ENCODE data around the gene PROB1.
"Not testable (repeated sequence)": the region's sequence is repeated elsewhere in the genome, so short reads cannot be mapped to it uniquely, and the experiment has no call there.

PROB1 gene

DNA sequence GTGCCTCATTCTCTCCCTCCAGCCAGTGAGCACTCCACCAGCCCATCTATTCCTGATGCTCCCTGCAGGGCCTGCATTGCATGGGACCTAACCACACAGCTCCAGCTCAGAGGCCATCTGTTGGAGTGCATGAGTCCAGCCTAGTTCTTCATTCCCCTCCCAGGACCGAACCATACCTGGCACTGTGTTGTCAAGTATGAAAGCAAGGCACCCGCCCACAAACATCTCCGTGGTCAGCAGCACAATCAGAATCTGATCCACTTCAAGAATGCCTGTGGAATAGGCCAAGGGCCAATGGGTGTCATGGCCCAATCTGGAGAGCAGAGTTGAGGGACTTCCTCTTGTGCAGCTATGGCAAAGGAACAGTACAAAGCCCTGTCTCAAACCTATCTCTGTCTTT is 17.7 kb downstream of the PROB1 start:
- DNase-seq (ENCODE audit: low read depth) = no peak

DNA sequence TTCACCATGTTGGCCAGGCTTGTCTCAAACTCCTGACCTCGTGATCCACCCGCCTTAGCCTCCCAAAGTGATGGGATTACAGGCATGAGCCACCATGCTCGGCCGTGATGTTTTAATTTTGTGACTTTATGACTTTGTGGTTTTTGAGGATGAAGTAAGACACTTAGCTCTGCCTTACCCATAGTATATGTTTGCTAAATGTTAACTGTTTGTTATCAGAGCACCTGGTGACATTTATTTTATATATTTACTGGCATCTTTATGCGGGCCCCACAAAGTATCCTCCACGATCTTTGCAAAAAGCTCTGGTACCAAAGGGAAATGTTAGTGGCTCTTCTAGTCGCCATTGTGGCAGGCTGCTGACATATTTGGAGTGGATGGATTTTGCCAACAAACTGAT is 18.5 kb downstream of the PROB1 start:
- DNase-seq (ENCODE audit: low read depth) = no peak

DNA sequence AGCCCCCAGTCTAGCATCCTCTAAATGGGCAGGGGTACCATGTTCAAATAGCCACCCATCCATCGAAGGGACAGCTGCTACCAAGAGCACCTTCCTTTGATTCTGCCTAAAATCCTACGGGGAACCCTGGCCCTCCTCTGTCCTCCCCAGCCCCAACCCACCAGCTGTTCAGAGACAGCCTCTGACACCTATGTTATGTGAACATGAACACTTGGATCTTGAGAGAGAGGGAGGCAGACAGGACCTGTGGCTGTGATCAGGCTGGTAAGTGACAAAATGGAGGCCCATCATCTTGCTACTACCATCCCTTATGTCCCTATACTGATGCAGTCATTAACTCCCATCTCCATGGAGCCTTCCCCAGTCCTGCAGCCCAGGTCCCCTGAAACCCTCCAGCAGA is 20.0 kb downstream of the PROB1 start:
- no peak for DNase-seq (ENCODE audit: low read depth)

DNA sequence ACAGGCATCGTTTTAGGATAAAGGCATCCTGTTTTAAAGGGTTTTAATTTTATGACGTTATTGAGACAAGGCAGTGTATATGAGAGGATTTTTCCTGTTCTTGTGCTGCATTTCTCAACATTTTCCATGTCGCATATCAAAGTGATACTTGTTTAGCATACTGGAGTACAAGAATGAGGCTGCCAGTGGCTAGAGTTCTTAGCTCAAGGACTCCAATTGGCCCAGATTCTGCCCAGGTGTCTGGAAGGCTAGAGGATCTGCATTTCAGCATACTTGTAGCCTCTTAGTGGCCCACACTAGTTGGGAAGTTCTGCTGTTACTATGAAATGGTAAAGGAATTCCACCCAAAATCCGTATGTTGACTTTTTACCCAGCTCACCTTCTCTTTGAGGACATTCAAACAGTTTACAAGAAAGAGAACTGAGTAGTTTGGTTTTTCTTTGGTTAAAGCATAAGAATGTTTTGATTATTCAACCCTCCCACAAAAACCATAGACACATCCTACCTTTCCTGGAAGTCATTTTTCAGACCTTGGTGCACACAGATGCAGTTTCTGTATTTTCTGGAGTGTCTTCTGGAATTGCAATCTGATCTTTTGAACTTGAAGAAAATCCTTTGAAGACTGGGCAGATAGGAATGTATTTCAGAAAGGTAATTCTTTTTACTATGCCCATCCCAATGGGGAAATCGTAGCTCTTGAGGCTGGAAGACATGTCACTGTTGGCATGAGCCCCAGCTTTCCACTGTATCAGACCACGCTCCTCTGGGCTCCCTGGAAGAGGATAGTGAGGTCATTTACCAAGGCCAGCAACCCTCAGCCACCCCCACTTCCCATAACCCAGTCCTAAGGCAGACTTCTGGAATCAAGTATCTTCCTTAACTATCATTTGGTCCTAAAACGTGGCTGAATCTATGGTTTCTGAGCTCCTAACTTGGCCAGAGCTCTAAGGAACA is 23.1 kb downstream of the PROB1 start:
- no peak for DNase-seq (ENCODE audit: low read depth)

DNA sequence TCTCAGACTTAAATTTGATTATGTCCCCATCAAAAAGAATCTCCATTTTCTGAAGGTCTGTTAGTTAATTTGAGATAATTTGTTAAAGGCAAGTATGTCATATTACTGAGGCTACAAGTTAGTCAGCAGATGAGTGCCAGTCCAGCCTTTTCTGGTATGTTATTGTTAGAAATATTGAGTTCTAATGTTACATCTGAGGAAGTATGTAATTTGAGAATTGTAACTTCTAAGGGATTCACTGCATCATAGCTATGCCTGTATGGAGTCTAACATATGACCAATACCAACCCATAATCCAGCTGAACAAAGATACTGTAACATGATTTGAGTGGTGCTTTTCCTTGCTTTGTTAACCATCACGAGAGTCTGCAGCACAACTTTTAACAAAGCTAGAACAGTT is 25.7 kb downstream of the PROB1 start:
- no peak for DNase-seq (ENCODE audit: low read depth)

DNA sequence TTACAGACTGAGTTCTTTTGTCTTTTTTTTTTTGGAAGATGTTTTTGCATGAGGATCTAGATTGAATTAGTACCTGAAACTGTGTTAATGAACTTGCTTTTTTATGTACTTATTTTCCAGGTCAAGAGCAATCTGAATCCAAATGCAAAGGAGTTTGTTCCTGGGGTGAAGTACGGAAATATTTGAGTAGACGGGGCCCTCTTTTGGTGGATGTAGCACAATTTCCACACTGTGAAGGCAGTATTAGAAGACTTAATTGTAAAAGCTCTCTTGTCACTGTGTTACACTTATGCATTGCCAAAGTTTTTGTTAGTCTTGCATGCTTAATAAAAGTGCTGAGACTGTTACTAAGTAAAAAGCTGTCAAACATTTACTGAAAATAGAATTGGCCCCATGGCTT is 26.3 kb downstream of the PROB1 start:
- no peak for DNase-seq (ENCODE audit: low read depth)

DNA sequence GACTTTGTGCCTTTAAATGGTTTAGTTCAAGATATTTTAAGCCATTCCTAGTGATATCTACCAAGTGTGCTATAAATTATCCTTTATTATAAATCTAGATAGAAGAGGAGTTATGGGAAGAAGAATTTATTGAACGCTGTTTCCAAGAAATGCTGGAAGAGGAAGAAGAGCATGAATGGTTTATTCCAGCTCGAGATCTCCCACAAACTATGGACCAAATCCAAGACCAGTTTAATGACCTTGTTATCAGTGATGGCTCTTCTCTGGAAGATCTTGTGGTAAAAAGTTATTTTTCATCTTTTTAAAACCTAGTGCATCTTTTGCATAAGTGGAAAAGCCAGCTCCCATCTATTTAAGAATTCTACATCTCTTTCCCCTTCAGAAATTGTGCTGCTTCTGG is 30.4 kb downstream of the PROB1 start:
- DNase-seq (ENCODE audit: low read depth) = no peak

DNA sequence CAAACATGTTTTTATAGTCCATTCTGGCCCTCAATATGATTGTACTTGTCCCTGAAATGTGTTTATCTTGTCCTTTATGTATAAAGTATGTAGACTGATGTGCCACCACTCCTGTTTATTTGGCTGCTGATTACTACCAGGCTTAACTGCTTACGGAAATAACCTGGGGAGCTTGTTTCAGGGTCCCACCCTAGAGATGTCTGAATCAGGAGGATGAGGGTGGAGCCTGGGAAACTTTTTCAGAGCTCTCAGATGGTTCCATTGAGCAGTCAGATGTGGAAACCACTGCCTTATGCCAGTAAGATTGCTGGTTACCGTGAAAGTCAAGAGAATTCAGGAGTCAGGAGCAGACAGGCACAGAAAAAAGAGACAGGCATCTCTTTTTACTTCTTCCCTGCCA is 31.0 kb downstream of the PROB1 start:
- DNase-seq (ENCODE audit: low read depth) = no peak

DNA sequence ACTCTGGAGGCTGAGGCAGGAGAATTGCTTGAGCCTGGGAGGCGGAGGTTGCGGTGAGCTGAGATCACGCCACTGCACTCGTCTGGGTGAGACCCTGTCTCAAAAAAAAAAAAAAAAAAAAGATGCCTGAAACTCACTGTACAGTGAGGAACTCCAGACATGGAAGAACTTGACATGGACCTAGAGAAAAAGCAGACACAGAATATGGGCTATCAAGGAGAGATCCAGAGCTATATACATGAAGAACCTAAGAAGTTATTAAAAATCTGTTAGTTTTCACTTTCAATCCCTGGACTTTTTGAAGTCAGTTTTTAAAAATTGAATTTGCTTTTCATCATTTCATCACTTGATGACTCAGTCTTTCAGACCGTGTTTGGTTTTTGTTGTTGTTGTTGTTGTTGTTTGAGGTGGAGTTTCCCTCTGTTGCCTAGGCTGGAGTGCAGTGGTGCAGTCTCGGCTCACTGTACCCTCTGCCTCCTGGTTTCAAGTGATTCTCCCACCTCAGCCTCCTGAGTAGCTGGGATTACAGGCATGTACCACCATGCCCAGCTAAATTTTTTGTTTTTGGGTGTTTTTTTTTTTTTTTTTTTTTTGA is 33.0 kb downstream of the PROB1 start:
- DNase-seq (ENCODE audit: low read depth) = no peak

DNA sequence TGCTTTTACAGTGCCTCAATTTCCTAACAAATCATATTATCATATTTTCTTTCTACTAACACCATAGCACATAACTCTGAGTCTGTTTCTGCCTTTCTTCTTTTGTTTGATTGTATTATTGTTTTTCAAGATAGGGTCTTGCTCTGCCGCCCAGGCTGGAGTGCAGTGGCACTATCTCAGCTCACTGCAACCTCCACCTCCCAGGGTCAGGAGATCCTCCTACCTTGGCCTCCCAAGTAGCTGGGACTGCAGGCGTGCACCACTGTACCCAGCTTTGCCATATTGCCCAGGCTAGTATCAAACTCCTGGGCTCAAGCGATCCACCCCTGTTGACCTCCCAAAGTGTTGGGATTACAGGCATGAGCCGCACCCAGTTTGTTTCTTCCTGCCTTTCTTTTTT is 34.5 kb downstream of the PROB1 start:
- DNase-seq (ENCODE audit: low read depth) = no peak

DNA sequence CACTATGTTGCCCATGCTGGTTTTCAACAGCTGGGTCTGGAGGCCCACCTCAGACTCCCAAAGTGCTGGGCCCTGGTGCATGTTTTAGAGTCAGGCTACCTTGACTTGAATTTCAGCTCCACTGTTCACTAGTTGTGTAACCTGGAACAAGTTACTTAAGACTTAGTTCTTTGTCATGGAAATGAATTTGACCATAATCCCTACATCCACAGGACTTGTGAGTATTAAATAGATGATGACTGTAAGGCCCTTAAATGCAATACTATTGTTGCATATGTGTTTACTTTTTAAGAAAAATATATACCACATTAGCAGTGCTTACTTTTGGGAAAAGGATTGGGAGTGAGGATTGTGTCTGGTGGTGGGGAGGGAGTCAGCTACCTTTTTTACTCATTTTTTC is 36.8 kb downstream of the PROB1 start:
- DNase-seq (ENCODE audit: low read depth) = no peak

DNA sequence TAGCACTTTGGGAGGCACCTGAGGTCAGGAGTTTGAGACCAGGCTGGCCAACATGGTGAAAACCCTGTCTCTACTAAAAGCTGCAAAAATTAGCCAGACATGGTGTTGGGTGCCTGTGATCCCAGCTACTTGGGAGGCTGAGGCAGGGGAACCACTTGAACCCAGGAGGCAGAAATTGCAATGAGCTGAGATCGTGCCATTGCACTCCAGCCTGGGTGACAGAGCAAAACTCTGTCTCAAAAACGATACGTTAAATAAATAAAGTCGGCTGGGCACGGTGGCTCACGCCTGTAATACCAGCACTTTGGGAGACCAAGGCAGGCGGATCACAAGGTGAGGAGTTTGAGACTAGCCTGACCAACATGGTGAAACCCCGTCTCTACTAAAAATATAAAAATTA is 39.0 kb downstream of the PROB1 start:
- DNase-seq (ENCODE audit: low read depth) = not testable (repeated sequence)

DNA sequence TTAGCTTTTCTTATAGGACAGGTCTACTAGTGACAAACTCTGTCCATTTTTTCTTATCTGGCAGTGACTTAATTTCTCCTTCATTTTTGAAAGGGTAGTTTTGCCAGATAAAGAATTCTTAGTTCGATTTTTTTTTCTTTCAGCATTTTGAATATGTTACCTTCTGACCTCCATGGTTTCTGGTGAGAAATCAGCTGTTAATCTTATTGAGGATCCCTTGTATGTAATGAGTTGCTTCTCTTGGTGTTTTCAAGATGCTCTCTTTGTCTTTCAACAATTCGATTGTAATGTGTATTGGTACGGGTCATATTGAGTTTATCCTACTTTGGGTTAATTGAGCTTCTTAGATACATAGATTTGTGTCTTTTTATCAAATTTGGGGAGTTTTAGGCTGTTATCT is 40.7 kb downstream of the PROB1 start:
- DNase-seq (ENCODE audit: low read depth) = no peak

DNA sequence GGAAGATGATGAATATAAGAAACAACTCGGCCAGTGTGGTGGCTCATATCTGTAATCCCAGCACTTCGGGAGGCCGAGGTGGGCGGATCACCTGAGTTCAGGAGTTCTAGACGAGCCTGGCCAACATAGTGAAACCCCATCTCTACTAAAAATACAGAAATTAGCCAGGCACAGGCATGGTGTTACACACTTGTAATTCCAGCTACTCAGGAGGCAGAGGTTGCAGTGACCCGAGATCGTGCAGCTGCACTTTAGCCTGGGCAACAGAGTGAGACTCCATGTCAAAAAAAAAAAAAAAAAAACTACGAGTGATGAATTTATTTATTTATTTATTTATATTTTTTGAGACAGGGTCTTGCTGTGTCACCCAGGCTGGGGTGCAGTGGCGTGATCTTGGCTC is 47.0 kb downstream of the PROB1 start:
- DNase-seq (ENCODE audit: low read depth) = not testable (repeated sequence)

DNA sequence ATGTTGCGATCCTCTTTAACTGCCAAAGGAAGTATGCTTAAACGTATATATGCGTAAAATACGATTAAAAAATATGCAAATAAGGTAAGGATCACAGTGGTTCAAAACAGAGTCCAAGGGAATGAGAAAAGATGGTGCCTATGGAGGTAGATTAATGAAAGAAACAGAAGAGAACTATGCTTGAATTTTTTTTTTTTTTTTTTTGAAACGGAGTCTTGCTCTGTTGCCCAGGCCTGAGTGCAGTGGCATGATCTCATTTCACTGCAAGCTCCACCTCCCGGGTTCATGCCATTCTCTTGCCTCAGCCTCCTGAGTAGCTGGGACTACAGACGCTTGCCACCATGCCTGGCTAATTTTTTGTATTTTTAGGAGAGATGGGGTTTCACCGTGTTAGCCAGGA is 49.5 kb downstream of the PROB1 start:
- DNase-seq (ENCODE audit: low read depth) = not testable (repeated sequence)

DNA sequence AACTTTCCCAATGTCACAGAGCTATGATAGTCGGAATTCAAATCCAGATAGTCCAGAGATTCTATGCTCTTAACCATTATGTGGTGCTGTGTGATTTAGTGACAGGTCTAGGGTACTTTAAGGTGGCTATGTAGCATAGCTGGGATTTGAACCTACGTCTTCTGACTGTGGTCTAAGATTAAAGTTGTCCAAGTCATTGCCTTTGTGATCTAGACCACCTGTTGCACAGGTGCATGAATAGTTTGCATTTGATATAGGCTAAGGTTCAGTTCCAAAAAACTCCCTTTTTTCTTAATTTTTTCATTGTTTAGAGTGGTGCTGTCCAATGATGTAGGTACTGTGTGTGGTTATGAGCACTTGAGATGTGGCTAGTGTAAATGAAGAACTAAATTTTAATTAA is 50.7 kb downstream of the PROB1 start:
- DNase-seq (ENCODE audit: low read depth) = no peak

DNA sequence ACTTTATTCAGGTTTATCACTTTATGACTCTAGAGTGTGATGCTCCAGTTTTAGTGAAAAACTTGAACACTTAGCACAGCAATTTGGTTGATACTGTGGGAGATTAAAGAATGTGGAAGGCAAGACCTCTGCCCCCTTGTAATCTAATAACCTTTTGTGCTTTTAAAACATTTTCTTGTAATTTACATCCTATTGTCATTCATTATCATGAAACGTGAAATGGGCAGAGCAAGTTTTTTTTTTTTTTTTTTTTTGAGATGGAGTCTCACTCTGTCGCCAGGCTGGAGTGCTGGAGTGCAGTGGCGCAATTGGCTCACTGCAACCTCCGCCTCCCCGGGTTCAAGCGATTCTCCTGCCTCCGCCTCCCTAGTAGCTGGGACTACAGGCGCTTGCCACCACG is 51.4 kb downstream of the PROB1 start:
- no peak for DNase-seq (ENCODE audit: low read depth)

DNA sequence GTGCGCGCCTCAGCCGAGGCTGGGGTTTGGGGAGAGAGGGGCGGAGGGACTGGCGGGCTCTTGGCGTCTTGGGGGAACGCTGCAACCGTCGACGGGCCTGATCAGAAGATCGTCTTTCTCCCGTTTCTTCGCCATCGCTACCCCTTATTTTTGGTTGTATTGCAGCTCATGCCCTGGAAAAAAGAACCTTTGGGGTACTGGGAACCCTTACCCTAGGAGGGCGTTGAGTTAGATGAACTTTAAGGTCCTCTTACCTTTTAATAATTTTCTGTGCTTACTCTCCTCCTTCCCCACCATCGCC is 52.5 kb downstream of the PROB1 start:
- no peak for DNase-seq (ENCODE audit: low read depth)

DNA sequence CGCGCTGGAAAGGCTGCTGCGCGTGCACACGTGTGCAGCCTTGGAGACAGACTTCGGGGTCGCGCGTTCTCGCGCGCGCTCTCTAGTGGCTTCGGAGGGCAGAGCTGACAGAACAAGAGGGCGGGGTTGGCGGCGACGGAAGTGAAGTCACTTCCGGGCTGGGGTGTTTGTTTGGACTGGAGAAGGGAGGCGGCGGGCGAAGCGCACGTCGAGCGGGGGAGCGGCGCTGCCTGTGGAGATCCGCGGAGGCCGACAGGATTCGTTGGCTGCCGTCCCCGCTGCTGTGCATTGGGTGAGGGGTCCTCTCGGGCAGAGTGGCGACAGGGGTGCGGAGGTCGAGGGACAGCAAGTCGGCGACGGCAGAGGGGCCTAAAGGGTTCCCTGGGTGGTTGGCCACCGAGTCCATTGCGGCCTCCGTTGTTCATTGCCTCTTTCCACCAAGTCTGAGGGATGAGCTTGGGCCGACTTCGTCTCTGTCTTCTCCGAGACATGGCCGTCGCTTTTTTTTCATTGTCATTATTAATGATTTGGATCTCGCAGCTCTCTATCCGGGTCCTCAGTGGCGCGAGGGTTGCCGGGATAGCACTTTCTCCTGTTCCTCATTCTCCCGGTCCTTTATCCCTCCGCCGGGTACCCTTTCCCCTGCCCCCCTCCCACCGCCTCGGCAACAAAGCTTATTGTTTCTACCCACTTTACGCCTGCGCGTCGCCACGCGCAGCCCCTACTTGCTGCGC is 53.0 kb downstream of the PROB1 start, which contains the start of gene PAIP2:
Gene PAIP2, plus strand, starts transcription at position 166 of the 734 bp plus-strand sequence. CDS start 21,931 bp downstream, outside the sequence.
- DNase-seq (ENCODE audit: low read depth) = peak; percentile 93

DNA sequence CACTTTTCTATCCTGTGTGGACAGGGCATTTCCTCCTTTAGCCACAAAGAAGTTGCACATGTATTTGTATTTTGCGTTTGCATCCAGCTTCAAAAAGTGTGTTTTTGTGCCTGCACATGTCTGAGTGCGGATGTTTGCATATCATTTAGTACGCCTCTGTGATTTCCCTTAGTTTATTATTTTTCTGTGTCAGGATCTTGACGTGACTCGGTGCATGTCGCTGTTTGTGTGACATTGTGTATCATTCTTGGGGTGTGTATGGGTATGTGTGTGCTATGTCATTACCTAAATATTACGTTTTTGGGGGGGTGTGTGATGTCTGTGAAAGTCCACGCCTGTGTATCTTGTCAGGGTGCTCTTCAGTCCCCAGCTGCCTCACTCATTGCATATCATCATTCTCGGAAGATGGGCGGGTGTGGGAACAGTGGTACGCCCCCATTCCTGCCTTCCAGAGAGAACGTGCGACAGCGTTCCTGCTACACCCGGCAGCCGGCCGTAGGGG is 53.7 kb downstream of the PROB1 start:
- no peak for DNase-seq (ENCODE audit: low read depth)
